ENCODE results near the gene SPAG16.

DNA sequence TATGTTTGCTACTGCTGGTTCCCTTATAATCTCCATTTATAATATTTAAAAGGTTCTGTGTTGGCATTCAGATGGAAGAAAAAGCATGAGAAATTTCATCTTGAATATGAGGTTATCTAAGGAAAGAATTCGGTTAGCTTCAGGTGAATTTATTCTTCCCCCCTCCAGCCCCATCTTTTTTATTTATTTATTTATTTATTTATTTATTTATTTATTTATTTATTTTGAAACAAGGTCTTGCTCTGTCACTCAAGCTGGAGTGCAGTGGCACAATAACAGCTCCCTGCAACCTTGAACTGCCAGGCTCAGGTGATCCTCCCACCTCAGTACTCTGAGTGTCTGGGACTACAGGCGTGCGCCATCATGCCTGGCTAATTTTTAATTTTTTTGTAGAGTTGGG, 1031.1 kb downstream of the SPAG16 start:
- TF ChIP-seq PATZ1 (CRISPR knock-in tag; IDR thresholded peaks at IDR 0.05; ENCODE audit: borderline replicate concordance) (no peak), OSR1 (CRISPR knock-in tag; IDR thresholded peaks at IDR 0.05) (no peak), ZNF565 (CRISPR knock-in tag; conservative IDR thresholded peaks at IDR 0.05; ENCODE audit: low read depth) (no peak), TOX (CRISPR knock-in tag; IDR thresholded peaks at IDR 0.05; ENCODE audit: borderline replicate concordance) (no peak), ZNF70 (CRISPR knock-in tag; IDR thresholded peaks at IDR 0.05) (no peak), PPARA (CRISPR knock-in tag; IDR thresholded peaks at IDR 0.05; ENCODE audit: borderline replicate concordance) (no peak)
